Colonic mucosa (tissue), 4 donors: ENCODE measurements around the gene IL17RA. TPM values are rescaled to one million over a fixed set of nuclear protein-coding genes. Genes with fewer than 3 reads are reported as not detected.

Experiments used
- DNase-seq: peaks from one replicate; pipeline ENCODE4 v3.0.0-alpha.2; 2020
- H3K27ac ChIP-seq: fragments of 200-600 bp; one replicate; pipeline ENCODE4 v1.8.0; 2021
- H3K27me3 ChIP-seq: fragments of 200-600 bp; one replicate; pipeline ENCODE4 v1.8.0; 2021
- H3K36me3 ChIP-seq: fragments of 200-600 bp; one replicate; pipeline ENCODE4 v1.8.0; 2021
- H3K4me1 ChIP-seq: fragments of 200-600 bp; one replicate; pipeline ENCODE4 v1.8.0; 2021; ENCODE audit warnings: mild to moderate bottlenecking
- H3K4me3 ChIP-seq: fragments of 200-600 bp; one replicate; pipeline ENCODE4 v1.8.0; 2021
- H3K9ac ChIP-seq, 2 donors: one replicate each; pipeline ENCODE4 v1.7.0; 2013; ENCODE audit warnings: control low read depth in 2 of 2, low read depth in 2 of 2, low read length in 2 of 2
- H3K9me3 ChIP-seq: fragments of 200-600 bp; one replicate; pipeline ENCODE4 v1.8.0; 2021
- CTCF ChIP-seq: fragments of 200-600 bp; IDR thresholded peaks from one replicate; pipeline ENCODE4 v1.8.0; 2022; ENCODE audit warnings: antibody characterized with exemption, mild to moderate bottlenecking
- intact Hi-C: fragments of 100-400 bp; cut with DNase I; formaldehyde crosslinking; loops from one replicate; pipeline ENCODE4 v1.14.1; 2022
- total RNA-seq, 2 donors: library from RNA; stranded (reverse); fragmentation: NEBNext Ultra II Directional in 1 of 2; extraction: Animal tissue kit (Norgen Biotek cat#: 25700) in 1 of 2; gene quantifications; one replicate each; pipeline ENCODE4 v1.2.1, GENCODE V29; 2021
- donor health status: healthy.
- donor health status: DM: no; HTN: no; CAD: no.
- donor health status: DM: no; HTN: no; CAD: no.

IL17RA gene
- total RNA-seq, 2 donors from 2014 or later: 17.2 to 20.2 TPM

DNA sequence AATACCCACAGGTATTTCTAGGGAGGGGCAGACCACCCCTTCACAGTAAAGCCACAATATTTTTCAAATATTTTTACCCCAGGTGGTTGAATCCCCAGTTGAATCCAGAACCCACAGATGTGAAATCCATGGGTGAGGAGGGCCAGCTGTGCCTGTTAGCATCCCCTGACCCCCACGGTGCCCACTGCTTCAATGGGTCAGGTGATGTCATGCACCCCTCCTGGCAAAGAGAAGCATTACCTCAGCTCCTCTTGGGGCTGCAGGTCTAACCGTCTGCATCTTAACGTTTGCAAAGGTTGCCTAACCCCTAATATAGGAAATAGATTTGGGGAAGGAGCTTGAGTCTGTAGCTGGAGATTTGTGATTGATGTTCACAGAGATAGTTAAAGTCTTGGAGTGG, 24.7 kb upstream of the IL17RA start:
- intact Hi-C loops: no loop called here
- H3K9me3 ChIP-seq: no peaks in the 10 kb centered on the region
- H3K27ac ChIP-seq: no peak overlapping the region
- no peaks in the 10 kb centered on the region for H3K36me3 ChIP-seq
- H3K27me3 ChIP-seq: no peaks in the 10 kb centered on the region
- TF ChIP-seq CTCF: no peak
- no peak for DNase-seq
- H3K4me1 ChIP-seq: no peaks in the 10 kb centered on the region
- no peak overlapping the region for H3K4me3 ChIP-seq
- H3K9ac ChIP-seq: no peak overlapping the region

DNA sequence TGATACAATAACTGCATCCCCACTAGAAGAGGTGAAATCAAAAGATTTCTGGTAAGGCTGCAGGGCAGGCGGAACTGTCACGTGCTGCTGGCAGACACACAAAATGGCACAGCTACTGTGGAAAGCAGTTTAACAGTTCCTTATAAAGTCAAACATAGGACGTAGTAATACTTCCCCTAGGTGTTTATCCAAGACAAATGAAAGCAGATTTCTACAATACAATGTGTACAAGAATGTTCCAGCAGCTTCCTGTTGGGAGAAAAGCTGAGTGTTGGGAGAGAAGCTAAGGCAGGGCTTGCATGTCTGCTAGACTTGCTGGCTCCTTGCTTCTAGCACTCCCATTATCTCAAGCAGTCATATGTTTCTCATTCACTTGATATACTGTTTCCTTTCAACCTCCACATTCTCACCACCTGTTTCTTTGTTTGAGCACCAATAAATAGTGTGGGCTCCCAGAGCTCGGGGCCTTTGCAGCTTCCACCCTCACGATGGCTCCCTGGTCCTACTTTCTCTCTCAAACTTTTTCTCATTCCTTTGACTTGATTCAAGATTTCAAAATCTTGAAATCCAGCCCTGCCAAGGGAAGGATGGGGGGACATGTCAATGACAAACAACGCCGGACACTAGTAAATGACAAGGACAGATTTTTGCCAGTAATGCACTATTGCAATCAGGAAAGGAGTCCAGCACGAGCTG, 21.2 kb upstream of the IL17RA start:
- TF ChIP-seq CTCF: no peak
- no peaks in the 10 kb centered on the region for H3K36me3 ChIP-seq
- no peaks in the 10 kb centered on the region for H3K9me3 ChIP-seq
- DNase-seq: no peak
- intact Hi-C loops: no loop called here
- H3K4me1 ChIP-seq: no peaks in the 10 kb centered on the region
- no peak overlapping the region for H3K27ac ChIP-seq
- H3K4me3 ChIP-seq: no peak overlapping the region
- H3K9ac ChIP-seq: no peak overlapping the region
- H3K27me3 ChIP-seq: no peaks in the 10 kb centered on the region

DNA sequence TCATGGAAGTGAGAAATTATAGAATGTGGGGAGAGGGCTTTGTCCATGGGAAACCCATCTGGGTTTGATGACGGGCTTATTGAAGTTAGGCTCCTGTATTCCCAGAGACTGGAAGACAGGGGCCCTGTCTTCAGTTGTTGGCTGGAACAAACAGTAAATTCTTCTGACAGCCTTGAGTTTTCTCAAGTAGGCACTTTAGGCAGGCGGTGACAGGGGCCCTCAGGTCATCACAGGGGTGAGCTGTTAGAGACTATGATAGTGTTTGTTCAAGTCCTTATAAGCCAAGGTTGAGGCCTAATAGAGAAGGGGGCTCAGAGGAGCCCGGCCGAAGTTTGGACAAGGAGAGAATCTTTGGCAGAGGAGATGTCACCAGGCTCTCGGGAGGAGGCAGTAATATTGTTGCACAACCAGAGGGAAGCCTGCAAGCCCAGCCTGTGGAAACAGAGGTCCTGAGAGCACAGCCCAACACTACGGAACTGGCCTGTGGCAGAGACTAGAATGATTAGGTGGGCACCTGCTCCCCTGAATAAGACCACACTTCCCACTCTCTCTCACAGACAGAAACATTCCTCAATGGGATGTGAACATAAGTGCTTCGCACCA, 20.2 kb upstream of the IL17RA start:
- Histone ChIP-seq H3K27me3 (no peaks in the 10 kb centered on the region), H3K36me3 (no peaks in the 10 kb centered on the region), H3K4me3 (no peak overlapping the region), H3K4me1 (no peaks in the 10 kb centered on the region), H3K9me3 (no peaks in the 10 kb centered on the region), H3K27ac (no peak overlapping the region), H3K9ac (no peak overlapping the region)
- DNase-seq: no peak
- TF ChIP-seq CTCF: no peak
- intact Hi-C loops: no loop called here

GRCh38 chr22:17065433-17065832, 19.4 kb upstream of the IL17RA start:
- Histone ChIP-seq H3K27me3 (no peaks in the 10 kb centered on the region), H3K36me3 (no peaks in the 10 kb centered on the region), H3K4me1 (no peaks in the 10 kb centered on the region), H3K4me3 (no peak overlapping the region), H3K9me3 (no peaks in the 10 kb centered on the region), H3K9ac (no peak overlapping the region), H3K27ac (no peak overlapping the region)
- DNase-seq: no peak
- intact Hi-C loops: no loop called here
- TF ChIP-seq CTCF: no peak

GRCh38 chr22:17072877-17073276, 11.9 kb upstream of the IL17RA start:
- no peak overlapping the region for H3K4me3 ChIP-seq
- no peaks in the 10 kb centered on the region for H3K36me3 ChIP-seq
- TF ChIP-seq CTCF: no peak
- no peak for DNase-seq
- no peak overlapping the region for H3K9ac ChIP-seq
- no peaks in the 10 kb centered on the region for H3K4me1 ChIP-seq
- no peaks in the 10 kb centered on the region for H3K27me3 ChIP-seq
- no peak overlapping the region for H3K27ac ChIP-seq
- intact Hi-C loops: no loop called here
- no peaks in the 10 kb centered on the region for H3K9me3 ChIP-seq
